Measurements from ENCODE around the gene LRBA.

GRCh38 chr4:150475763-150476162, 539.3 kb downstream of the LRBA start:
- TF ChIP-seq, protein P1, sequence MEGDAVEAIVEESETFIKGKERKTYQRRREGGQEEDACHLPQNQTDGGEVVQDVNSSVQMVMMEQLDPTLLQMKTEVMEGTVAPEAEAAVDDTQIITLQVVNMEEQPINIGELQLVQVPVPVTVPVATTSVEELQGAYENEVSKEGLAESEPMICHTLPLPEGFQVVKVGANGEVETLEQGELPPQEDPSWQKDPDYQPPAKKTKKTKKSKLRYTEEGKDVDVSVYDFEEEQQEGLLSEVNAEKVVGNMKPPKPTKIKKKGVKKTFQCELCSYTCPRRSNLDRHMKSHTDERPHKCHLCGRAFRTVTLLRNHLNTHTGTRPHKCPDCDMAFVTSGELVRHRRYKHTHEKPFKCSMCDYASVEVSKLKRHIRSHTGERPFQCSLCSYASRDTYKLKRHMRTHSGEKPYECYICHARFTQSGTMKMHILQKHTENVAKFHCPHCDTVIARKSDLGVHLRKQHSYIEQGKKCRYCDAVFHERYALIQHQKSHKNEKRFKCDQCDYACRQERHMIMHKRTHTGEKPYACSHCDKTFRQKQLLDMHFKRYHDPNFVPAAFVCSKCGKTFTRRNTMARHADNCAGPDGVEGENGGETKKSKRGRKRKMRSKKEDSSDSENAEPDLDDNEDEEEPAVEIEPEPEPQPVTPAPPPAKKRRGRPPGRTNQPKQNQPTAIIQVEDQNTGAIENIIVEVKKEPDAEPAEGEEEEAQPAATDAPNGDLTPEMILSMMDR (IDR thresholded peaks at IDR 0.05) = no peak
- TF ChIP-seq POLR2A (IDR thresholded peaks at IDR 0.05) = no peak
- no peak for TF ChIP-seq POLR2AphosphoS5 (IDR thresholded peaks at IDR 0.05)
- no peak for TF ChIP-seq EP300 (IDR thresholded peaks at IDR 0.05)

Data from stomach (tissue), 4 donors.